Heart right ventricle (tissue), 16 donors: ENCODE data around the gene RHOF. TPM values are rescaled to one million over a fixed set of nuclear protein-coding genes. Genes with fewer than 3 reads are reported as not detected.

Experiments used
- ATAC-seq, 8 donors: fragments of 200-7000 bp; cut with Tn5 transposase; one replicate each; pipeline ENCODE4 v1.9.1; 2020; ENCODE audit warnings: mild to moderate bottlenecking in 8 of 8, moderate library complexity in 8 of 8, moderate number of reproducible peaks in 1 of 8
- DNase-seq, 2 donors: peaks; one replicate each; pipeline ENCODE4 v3.0.0-alpha.2; 2020
- H3K27ac ChIP-seq, 10 donors: fragments of 200-600 bp; sonication (generic) in 2 of 10; one replicate each; pipeline versions ENCODE4 v1.5.0 to v1.8.0; 2020 to 2022; ENCODE audit warnings: mild to moderate bottlenecking in 3 of 10
- H3K27me3 ChIP-seq, 7 donors: fragments of 200-600 bp; one replicate each; pipeline ENCODE4 v1.8.0; 2021 to 2022; ENCODE audit warnings: mild to moderate bottlenecking in 2 of 7
- H3K36me3 ChIP-seq, 9 donors: fragments of 200-600 bp; sonication (generic) in 1 of 9; one replicate each; pipeline versions ENCODE4 v1.5.0 to v1.8.0; 2020 to 2022; ENCODE audit warnings: mild to moderate bottlenecking in 2 of 9
- H3K4me1 ChIP-seq, 9 donors: fragments of 200-600 bp; sonication (generic) in 1 of 9; one replicate each; pipeline versions ENCODE4 v1.5.0 to v1.8.0; 2020 to 2022; ENCODE audit warnings: mild to moderate bottlenecking in 4 of 9
- H3K4me3 ChIP-seq, 10 donors: fragments of 200-600 bp; sonication (generic) in 2 of 10; one replicate each; pipeline versions ENCODE4 v1.5.0 to v1.8.0; 2020 to 2022; ENCODE audit warnings: mild to moderate bottlenecking in 7 of 10, moderate library complexity in 2 of 10
- H3K9me3 ChIP-seq, 11 donors: fragments of 200-600 bp in 10 of 11; sonication (generic) in 2 of 11; one replicate each; pipeline versions ENCODE4 v1.5.0 to v1.8.0; 2013 to 2022; ENCODE audit warnings: mild to moderate bottlenecking in 2 of 11, control low read depth in 1 of 11, moderate library complexity in 1 of 11
- CTCF ChIP-seq, 9 donors: fragments of 200-600 bp; sonication (generic) in 2 of 9; IDR thresholded peaks; one replicate each; pipeline versions ENCODE4 v1.5.0 to v1.8.0; 2021 to 2022; ENCODE audit warnings: antibody characterized with exemption in 9 of 9, mild to moderate bottlenecking in 5 of 9, moderate library complexity in 1 of 9
- WGBS, 2 donors: extraction: QIAGEN DNeasy Blood & Tissue Kit; methylation state at CpG; one replicate each; pipeline ENCODE4 v1.1.7; 2013; ENCODE audit warnings: inconsistent platforms in 1 of 2; 5-methylcytosine and 5-hydroxymethylcytosine counted together
- intact Hi-C, 10 donors: fragments of 100-400 bp; cut with DNase I; formaldehyde crosslinking; loops; one replicate each; pipeline versions ENCODE4 v1.11.1 to v1.14.2; 2022
- polyA plus RNA-seq, 2 donors: library from polyadenylated mRNA; stranded (reverse); fragments of 200-250 nt; gene quantifications; one replicate each; pipeline ENCODE4 v1.2.3, GENCODE V29; 2013
- total RNA-seq, 10 donors: library from RNA; stranded (reverse); fragmentation: NEBNext Ultra II Directional in 3 of 10; extraction: Animal tissue kit (Norgen Biotek cat#: 25700) in 3 of 10; gene quantifications; one replicate each; pipeline versions ENCODE4 v1.2.1 to v1.2.4, GENCODE V29; 2021 to 2023
- donor health status: Arrhythmogenic right ventricular cardiomyopathy.
- donor health status: ischemic (EF 13 %, LVEDD 7.1; RV severe dilation, severe dysfunction).
- donor health status: healthy with polysubstance abuse.
- donor health status: DM: no; HTN: yes; CAD: no.
- donor health status: DM: no; HTN: no; CAD: no.
- donor health status: ischemic (EF 25% LVEDD 6.9; RV normal size, moderate dysfunction).
- donor health status: ischemic (EF 25% LVEDD 5.7; RV mildly dilated, moderate dysfunction).
- donor health status: healthy.
- donor health status: DM: yes; HTN: yes; CAD: no.
- donor health status: Ischemic cardiomyopathy.
- donor health status: ischemic (EF 35%, LVEDD 5.7; RV mildly dilated, moderate dysfunction).
- donor health status: nonischemic (EF 11% LVEDD 7.7; RV severe dilation, severe dysfunction).
- donor health status: DM: yes; HTN: yes; CAD: no.
- donor health status: PGD.
- donor health status: ischemic (EF 29% LVEDD 5.4; RV normal size, mild dysfunction).
- donor health status: nonischemic (EF 23%, LVEDD 6.1; RV moderate dilation, normal function).

The RHOF gene
- total and polyA plus RNA-seq, 12 donors = 16.5 to 45.6 (median 24.7) TPM

GRCh38 chr12:121798787-121799155 lies 5.3 kb upstream of the RHOF start:
- Histone ChIP-seq H3K9me3 (no peaks in the 10 kb centered on the region), H3K27ac (peak overlapping the region; percentile 98 to 100 (median 100)), H3K36me3 (peaks cover 0 to 34% (median 7%) of the 10 kb centered on the region in 9 donors), H3K4me3 (peak overlapping the region in 9 of 10 donors; percentile 65 to 87 (median 76)), H3K27me3 (no peaks in the 10 kb centered on the region), H3K4me1 (peaks cover 42 to 69% (median 57%) of the 10 kb centered on the region in 9 donors)
- TF ChIP-seq CTCF (IDR thresholded peaks at IDR 0.05) = no peak
- intact Hi-C loops = loop anchor here in 1 of 10 donors (5.0 kb wide), 1 partner anchor 89 kb away; the partner anchor contains the start of gene PSMD9
- DNase-seq (no peak), ATAC-seq (no peak)
- WGBS, 2 donors = 48 to 58% methylated on average over 10 of the region's 10 CpGs

GRCh38 chr12:121797937-121798786 lies 4.7 kb upstream of the RHOF start:
- no peak for TF ChIP-seq CTCF (IDR thresholded peaks at IDR 0.05)
- WGBS, 2 donors = 29 to 31% methylated on average over 19 of the region's 19 CpGs
- no peaks in the 10 kb centered on the region for H3K9me3 ChIP-seq
- DNase-seq (peak; percentile 80 to 83), ATAC-seq (peak in 5 of 8 donors; percentile 1 to 43 (median 34))
- intact Hi-C loops = loop anchor here in 3 of 10 donors (1.0 to 5.0 kb wide), 2 partner anchors 89 to 90 kb away; partner anchors contain the start of gene PSMD9 (in 3 of the 3)
- H3K36me3 ChIP-seq = peaks cover 0 to 34% (median 7%) of the 10 kb centered on the region in 9 donors
- peaks cover 44 to 75% (median 62%) of the 10 kb centered on the region in 9 donors for H3K4me1 ChIP-seq
- H3K27me3 ChIP-seq = no peaks in the 10 kb centered on the region
- peak overlapping the region; percentile 4 to 87 (median 74) for H3K4me3 ChIP-seq
- peak overlapping the region; percentile 98 to 100 (median 100) for H3K27ac ChIP-seq

- WGBS, 2 donors = 10 to 16% methylated on average over 39 of the region's 39 CpGs
- Histone ChIP-seq H3K27me3 (no peaks in the 10 kb centered on the region), H3K9me3 (no peaks in the 10 kb centered on the region), H3K4me1 (peaks cover 44 to 77% (median 67%) of the 10 kb centered on the region in 9 donors), H3K27ac (peak overlapping the region; percentile 80 to 100 (median 100)), H3K36me3 (peaks cover 0 to 34% (median 7%) of the 10 kb centered on the region in 9 donors), H3K4me3 (peak overlapping the region; percentile 4 to 87 (median 68))
- DNase-seq (peak; percentile 92 to 96), ATAC-seq (peak; percentile 19 to 69 (median 56))
- intact Hi-C loops = loop anchor here in 3 of 10 donors (1.0 to 5.0 kb wide), 2 partner anchors 90 to 91 kb away; partner anchors contain the start of gene PSMD9 (in 3 of the 3)
- TF ChIP-seq CTCF (IDR thresholded peaks at IDR 0.05) = peak in 8 of 9 donors; percentile 34 to 69 (median 44)
Observed at GRCh38 chr12:121796855-121797751, 3.6 kb upstream of the RHOF start.
